Keratinocyte (primary cell): ENCODE data around the gene CFAP46. TPM values are rescaled to one million over a fixed set of nuclear protein-coding genes. Genes with fewer than 3 reads are reported as not detected.

Experiments used
- DNase-seq: peaks from one replicate; pipeline ENCODE4 v3.0.0-alpha.2; 2011; ENCODE audit warnings: low read depth, missing footprints, low spot score
- FAIRE-seq: peaks from 2 replicates; lab custom pipeline; 2011; peaks lifted over from hg19 to GRCh38; lab: Jason Lieb, UNC
- H2AFZ ChIP-seq: 2 replicates; pipeline ENCODE4 v1.6.0; 2012; ENCODE audit warnings: low read length, control low read depth, inconsistent platforms; ENCODE audit not compliant: control insufficient read depth
- H3K27ac ChIP-seq: 2 replicates; pipeline ENCODE4 v1.5.1; 2011; ENCODE audit warnings: low read length; ENCODE audit not compliant: control insufficient read depth, insufficient read depth
- H3K27me3 ChIP-seq: 3 replicates; pipeline ENCODE4 v1.6.0; 2011; ENCODE audit warnings: low read length; ENCODE audit not compliant: control insufficient read depth, insufficient read depth; ENCODE audit errors: extremely low read depth
- H3K36me3 ChIP-seq, 2 experiments: 2 replicates in 1 of 2; 3 replicates in 1 of 2; pipeline ENCODE4 v1.5.1; 2011; ENCODE audit warnings: low read length in 2 of 2, mild to moderate bottlenecking in 1 of 2; ENCODE audit not compliant: control insufficient read depth in 2 of 2, insufficient read depth in 2 of 2; ENCODE audit errors: extremely low read depth in 1 of 2
- H3K4me1 ChIP-seq: 3 replicates; pipeline ENCODE4 v1.5.1; 2011; ENCODE audit warnings: low read length; ENCODE audit not compliant: control insufficient read depth, insufficient read depth; ENCODE audit errors: extremely low read depth
- H3K4me2 ChIP-seq: 3 replicates; pipeline ENCODE4 v1.6.0; 2011; ENCODE audit warnings: low read depth, low read length; ENCODE audit not compliant: control insufficient read depth, insufficient read depth; ENCODE audit errors: extremely low read depth
- H3K4me3 ChIP-seq, 3 experiments: fragments of 200-600 bp in 1 of 3; sonication (generic) in 1 of 3; 2 replicates in 2 of 3; 3 replicates in 1 of 3; pipeline ENCODE4 v1.5.1; 2011 to 2016; ENCODE audit warnings: low read length in 3 of 3, mild to moderate bottlenecking in 3 of 3, control low read depth in 2 of 3, inconsistent platforms in 1 of 3, low read depth in 1 of 3, mixed read lengths in 1 of 3, mixed run types in 1 of 3, moderate library complexity in 1 of 3; ENCODE audit not compliant: control insufficient read depth in 2 of 3, insufficient read depth in 2 of 3; ENCODE audit errors: extremely low read depth in 1 of 3
- H3K79me2 ChIP-seq: 2 replicates; pipeline ENCODE4 v1.6.0; 2012; ENCODE audit warnings: low read length; ENCODE audit not compliant: control insufficient read depth, insufficient read depth
- H3K9ac ChIP-seq: 3 replicates; pipeline ENCODE4 v1.6.0; 2011; ENCODE audit warnings: low read length; ENCODE audit not compliant: control insufficient read depth, insufficient read depth; ENCODE audit errors: extremely low read depth
- H3K9me1 ChIP-seq: 3 replicates; pipeline ENCODE4 v1.6.0; 2011; ENCODE audit warnings: low read length; ENCODE audit not compliant: control insufficient read depth, insufficient read depth; ENCODE audit errors: extremely low read depth
- H3K9me3 ChIP-seq: 2 replicates; pipeline ENCODE4 v1.5.1; 2012; ENCODE audit warnings: low read depth, low read length; ENCODE audit not compliant: control insufficient read depth
- H4K20me1 ChIP-seq: 3 replicates; pipeline ENCODE4 v1.6.0; 2011; ENCODE audit warnings: low read length; ENCODE audit not compliant: control insufficient read depth, insufficient read depth; ENCODE audit errors: extremely low read depth
- CTCF ChIP-seq, 3 experiments: IDR thresholded peaks in 1 of 3; conservative IDR thresholded peaks in 1 of 3; optimal IDR thresholded peaks in 1 of 3; 2 replicates in 2 of 3; 3 replicates in 1 of 3; pipeline versions ENCODE3 to v1.5.1; 2011; ENCODE audit warnings: low read length in 3 of 3, mild to moderate bottlenecking in 3 of 3, moderate library complexity in 2 of 3, control low read depth in 1 of 3, inconsistent platforms in 1 of 3; ENCODE audit not compliant: insufficient read depth in 2 of 3; ENCODE audit errors: extremely low read depth in 1 of 3
- EZH2 ChIP-seq: IDR thresholded peaks from one replicate; pipeline ENCODE4 v1.6.1; 2012; ENCODE audit warnings: inconsistent platforms, mild to moderate bottlenecking, low read length, moderate library complexity
- dilution Hi-C: fragments of 300-500 bp; cut with MboI; formaldehyde crosslinking; loops from one replicate; pipeline ENCODE4 v1.7.0; 2020; ENCODE audit warnings: low sequenced_read_pairs; ENCODE audit not compliant: extremely low pct_ligation_motif_present
- polyA plus RNA-seq, 5 experiments: library from polyadenylated mRNA; depleted of rRNA in 3 of 5; stranded (reverse) in 3 of 5; stranded (forward) in 1 of 5; unstranded in 1 of 5; fragments of >200 nt; gene quantifications; 1 replicate in 1 of 5; 2 replicates in 3 of 5; 3 replicates in 1 of 5; pipeline versions ENCODE4 v1.2.1 to v1.2.3, GENCODE V29; 2011 to 2012; ENCODE audit warnings: missing spikeins in 2 of 5, low read depth in 1 of 5, low replicate concordance in 1 of 5

Gene CFAP46
- polyA plus RNA-seq, 1 donor (not counting 4 experiments of a cell fraction or from before 2014, with no cell fraction given): 1.00 TPM

- no peak for TF ChIP-seq CTCF (optimal IDR thresholded peaks at IDR 0.05 in 1 of 3, IDR thresholded peaks at IDR 0.05 in 1 of 3, conservative IDR thresholded peaks at IDR 0.05 in 1 of 3; ENCODE audit: extremely low read depth in 1 of 3, insufficient read depth in 2 of 3, low read length in 3 of 3)
- no peak for TF ChIP-seq EZH2
- FAIRE-seq: no peak
- H3K79me2 ChIP-seq: no peaks in the 10 kb centered on the region
- no peak overlapping the region for H3K9ac ChIP-seq
- no peak overlapping the region for H3K4me2 ChIP-seq
- peaks cover 11% of the 10 kb centered on the region for H3K27me3 ChIP-seq
- no peak overlapping the region for H3K4me3 ChIP-seq
- no peaks in the 10 kb centered on the region for H4K20me1 ChIP-seq
- H3K9me1 ChIP-seq: no peaks in the 10 kb centered on the region
- no peaks in the 10 kb centered on the region for H3K9me3 ChIP-seq
- dilution Hi-C loops: no loop called here
- H2AFZ ChIP-seq: no peak overlapping the region
- no peak for DNase-seq
- no peaks in the 10 kb centered on the region for H3K4me1 ChIP-seq
- no peaks in the 10 kb centered on the region for H3K36me3 ChIP-seq
- H3K27ac ChIP-seq: no peak overlapping the region
Observed at GRCh38 chr10:132953428-132953827, 11.1 kb upstream of the CFAP46 start.

GRCh38 chr10:132951926-132952325, 9.6 kb upstream of the CFAP46 start:
- Histone ChIP-seq H4K20me1 (no peaks in the 10 kb centered on the region), H3K36me3 (no peaks in the 10 kb centered on the region), H3K9ac (no peak overlapping the region), H3K79me2 (no peaks in the 10 kb centered on the region), H3K27me3 (peaks cover 9% of the 10 kb centered on the region), H3K9me3 (no peaks in the 10 kb centered on the region), H3K4me3 (no peak overlapping the region), H3K4me1 (no peaks in the 10 kb centered on the region), H3K9me1 (no peaks in the 10 kb centered on the region), H2AFZ (no peak overlapping the region), H3K4me2 (no peak overlapping the region), H3K27ac (no peak overlapping the region)
- DNase-seq: no peak
- no peak for FAIRE-seq
- dilution Hi-C loops: no loop called here
- TF ChIP-seq CTCF (optimal IDR thresholded peaks at IDR 0.05 in 1 of 3, IDR thresholded peaks at IDR 0.05 in 1 of 3, conservative IDR thresholded peaks at IDR 0.05 in 1 of 3; ENCODE audit: extremely low read depth in 1 of 3, insufficient read depth in 2 of 3, low read length in 3 of 3): no peak
- no peak for TF ChIP-seq EZH2
